NCI-H2107 treated with DMSO at 0.1 percent for 48 hours (cell line): ENCODE results near the gene SLC25A26.
"Not testable (repeated sequence)": the region's sequence is repeated elsewhere in the genome, so short reads cannot be mapped to it uniquely, and the experiment has no call there.

Experiments used
- DNase-seq: peaks from one replicate; lab custom pipeline; 2025; ENCODE audit not compliant: unreplicated experiment; lab: John Stamatoyannopoulos, UW

The SLC25A26 gene

DNA sequence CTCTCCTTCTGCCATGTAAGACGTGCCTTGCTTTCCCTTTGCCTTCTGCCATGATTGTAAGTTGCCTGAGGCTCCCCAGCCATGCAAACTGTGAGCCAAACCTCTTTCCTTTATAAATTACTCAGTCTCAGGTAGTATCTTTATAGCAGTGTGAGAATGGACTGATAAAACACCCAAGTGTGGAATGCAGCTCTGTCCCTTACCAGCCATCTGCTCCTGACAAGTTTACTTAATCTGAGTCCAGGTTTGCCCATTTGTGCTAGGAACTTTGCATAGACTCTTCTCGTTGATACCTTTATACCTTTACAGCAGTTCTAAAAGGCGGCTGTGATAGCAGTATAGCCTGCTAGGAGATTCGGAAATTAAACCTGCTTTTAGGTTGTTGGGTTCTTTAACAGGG, 48.1 kb downstream of the SLC25A26 start:
- DNase-seq, result no peak

DNA sequence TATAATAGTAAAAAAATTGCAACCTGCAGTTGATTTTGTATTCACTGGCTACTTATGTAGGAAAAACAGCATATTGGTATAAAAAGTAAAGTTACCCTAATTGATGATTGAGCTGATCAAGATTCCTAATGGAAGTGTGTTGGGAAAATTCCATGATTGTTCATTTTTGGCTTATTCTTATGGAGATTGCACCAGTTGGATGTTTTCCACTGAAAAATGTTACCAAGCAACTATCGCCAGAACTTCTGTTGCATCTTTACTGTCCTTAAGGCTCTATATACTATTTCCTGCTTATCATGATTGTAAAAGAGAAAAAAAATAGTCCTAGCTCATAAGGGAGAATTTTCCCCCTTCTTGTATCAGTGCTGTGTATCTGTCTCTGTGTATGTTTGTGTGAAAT, 48.6 kb downstream of the SLC25A26 start:
- DNase-seq, result no peak

DNA sequence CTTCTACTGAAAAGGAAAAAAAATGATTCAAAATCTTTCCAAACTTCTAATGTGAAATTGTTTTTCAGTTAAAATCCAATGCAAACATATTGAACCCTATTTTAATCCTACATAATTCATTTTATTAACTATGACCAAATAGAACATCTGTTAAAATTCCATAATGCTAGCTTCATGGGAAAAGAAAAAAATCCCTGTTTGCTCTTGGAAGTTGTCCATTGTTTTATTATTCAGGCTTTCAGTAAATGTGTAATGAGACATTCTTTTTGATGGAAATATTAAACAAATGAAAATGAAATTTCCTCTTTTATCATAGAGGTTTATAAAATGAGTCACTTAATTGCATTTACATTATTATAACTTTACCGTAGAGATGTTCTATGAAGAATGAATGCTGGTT, 49.5 kb downstream of the SLC25A26 start:
- no peak for DNase-seq

DNA sequence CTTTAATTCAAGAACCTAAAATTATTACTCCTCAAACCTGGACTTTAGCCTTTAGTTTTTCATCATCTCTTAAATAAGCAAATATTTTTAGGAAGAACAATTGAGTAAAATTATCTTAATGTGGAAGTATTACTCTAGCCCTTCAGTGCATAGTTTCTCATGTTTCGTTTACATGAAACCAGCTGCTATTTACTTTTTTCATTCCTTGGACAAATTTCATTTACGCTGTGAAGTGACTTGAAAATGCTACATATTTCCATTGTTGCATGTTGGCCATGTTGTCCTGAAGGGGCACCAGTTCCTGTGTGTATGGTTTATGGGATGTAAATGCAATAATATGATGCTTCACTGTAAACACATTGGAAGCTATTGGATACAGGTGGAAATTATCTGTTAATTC, 49.9 kb downstream of the SLC25A26 start:
- DNase-seq, result no peak

DNA sequence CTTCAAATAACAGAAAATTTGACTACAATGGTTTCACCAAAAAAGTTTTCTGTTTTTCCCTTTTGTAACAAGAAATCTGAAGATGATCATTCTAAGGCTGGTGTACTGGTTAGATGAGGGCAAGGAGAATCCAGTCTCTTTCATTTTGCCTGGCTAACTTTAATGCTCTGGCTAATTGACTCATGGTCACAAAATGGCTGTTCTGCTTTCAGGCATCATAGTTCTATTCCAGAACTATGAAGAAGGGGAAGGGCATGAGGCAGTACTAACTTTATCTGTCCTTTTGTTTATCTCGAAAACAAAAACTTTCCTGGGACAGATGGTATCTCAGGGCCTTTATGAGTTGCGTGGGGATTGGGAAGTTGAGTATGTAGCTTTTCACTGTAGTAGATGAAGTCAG, 50.4 kb downstream of the SLC25A26 start:
- no peak for DNase-seq

DNA sequence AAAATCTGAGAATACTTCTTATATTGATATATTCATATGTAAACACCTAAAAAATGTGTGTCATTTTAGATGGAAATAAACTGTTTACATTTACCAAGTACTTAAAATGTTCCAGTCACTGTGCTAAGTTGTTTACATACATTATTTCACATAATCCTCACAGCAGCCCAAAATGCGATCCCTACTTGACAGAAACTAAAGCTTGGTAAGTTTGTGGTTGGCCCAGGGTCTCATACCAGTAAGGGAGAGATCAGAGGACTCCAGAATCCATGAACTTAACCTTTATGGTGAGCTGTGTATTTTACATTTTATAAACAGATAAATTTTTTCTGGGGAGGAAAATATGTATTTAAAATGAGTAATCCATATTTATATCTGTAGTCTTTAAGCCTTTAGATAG, 51.2 kb downstream of the SLC25A26 start:
- DNase-seq, result no peak

DNA sequence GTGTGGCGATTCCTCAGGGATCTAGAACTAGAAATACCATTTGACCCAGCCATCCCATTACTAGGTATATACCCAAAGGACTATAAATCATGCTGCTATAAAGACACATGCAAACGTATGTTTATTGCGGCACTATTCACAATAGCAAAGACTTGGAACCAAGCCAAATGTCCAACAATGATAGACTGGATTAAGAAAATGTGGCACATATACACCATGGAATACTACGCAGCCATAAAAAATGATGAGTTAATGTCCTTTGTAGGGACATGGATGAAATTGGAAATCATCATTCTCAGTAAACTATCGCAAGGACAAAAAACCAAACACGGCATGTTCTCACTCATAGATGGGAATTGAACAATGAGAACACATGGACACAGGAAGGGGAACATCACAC, 54.0 kb downstream of the SLC25A26 start:
- not testable (repeated sequence) for DNase-seq

DNA sequence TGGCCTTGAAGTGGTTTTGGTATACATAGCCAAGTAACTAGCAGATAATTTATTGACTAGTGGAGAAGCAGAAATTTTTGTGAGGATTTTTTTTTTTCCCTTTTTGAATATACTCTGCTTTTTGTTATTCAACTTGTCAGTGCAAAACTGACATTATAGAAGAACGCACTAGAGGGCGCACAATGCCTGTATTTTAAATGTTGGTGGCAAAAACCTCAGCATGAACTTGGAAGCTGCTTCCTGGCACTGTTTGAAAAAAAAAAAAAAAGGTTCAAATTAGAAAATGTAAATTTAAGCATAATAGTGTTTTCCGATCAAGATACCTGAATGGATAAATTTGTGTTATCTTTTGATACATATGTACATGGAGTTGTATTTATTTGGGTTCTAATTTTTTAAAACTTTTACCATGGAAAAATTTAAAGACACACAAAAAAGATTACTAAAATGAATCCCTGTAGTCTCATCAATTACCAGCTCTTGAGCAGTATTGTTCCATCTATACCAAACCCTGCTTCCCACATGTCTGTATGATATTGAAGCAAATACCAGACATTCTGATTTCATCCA, 56.0 kb downstream of the SLC25A26 start:
- peak; percentile 27 for DNase-seq

DNA sequence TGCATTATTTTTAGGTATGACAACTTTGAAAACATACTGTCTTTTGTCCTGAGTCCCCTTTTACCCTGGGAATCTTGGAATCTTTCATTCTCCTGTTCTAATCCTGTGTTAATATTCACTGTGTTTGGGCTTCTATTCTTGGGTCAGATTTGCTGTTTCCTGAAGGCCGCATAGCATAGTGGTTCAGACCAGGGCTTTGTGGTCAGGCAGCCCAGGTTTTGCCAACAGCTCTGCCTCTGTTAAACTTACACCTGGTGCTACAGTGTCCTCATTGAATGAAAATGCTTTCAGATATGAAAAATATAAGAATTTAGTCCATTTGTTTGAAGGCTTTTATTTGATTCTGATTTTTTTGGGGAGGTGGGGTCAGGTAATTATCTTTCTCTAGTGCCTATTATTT, 58.4 kb downstream of the SLC25A26 start:
- no peak for DNase-seq

DNA sequence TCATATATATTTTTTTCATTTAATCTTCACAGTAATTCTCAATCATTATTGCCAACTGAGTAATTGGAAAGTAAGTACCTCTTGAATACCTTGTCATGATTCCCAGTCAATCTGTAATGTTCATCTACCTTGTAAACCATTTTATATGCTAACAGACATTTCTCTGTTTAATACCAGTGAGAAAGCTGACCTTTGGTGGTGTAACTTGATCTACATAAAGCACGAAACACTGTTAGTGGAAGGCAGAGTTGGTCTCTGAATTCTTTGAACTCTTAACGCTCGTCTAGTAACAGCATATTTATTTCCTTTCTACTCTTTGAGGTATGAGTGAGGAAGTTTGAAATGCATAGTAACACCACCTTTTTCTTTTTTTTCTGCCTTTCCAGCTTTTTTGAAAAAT, 59.5 kb downstream of the SLC25A26 start:
- DNase-seq, result no peak

DNA sequence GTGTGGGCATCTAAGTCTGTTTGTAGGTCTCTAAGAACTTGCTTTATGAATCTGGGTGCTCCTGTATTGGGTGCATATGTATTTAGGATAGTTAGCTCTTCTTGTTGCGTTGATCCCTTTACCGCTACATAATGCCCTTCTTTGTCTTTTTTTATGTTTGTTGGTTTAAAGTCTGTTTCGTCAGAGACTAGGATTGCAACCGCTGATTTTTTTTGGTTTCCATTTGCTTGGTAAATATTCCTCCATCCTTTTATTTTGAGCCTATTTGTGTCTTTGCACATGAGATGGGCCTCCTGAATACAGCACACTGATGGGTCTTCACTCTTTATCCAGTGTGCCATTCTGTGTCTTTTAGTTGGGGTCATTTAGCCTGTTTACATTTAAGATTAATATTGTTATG, 71.1 kb downstream of the SLC25A26 start:
- DNase-seq, result not testable (repeated sequence)

DNA sequence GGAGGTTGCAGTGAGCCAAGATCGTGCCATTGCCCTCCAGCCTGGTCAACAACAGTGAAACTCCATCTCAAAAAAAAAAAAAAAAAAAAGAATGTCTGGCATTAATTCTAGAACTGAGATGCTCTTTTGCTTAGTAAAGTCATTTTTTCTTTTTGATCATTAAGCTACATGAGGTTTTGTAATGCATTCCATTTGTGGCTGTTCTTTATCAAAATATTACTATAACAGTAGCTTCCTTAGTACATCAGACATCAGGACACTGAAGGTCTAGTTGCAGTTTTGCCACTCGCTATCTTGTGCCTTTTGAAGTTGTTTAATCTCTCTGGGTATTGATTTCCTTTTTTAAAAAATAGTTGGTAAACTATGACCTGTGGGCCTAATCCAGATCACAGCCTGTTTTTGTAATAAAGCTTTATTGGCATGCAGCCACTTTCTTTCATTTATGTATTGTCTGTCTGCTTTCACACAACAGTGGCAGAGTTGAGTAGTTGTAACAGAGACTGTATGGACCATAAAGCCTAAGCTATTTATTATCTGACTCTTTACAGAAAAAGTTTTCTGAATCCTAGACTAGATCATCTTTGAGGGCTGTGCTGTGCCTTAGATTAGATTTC, 76.6 kb downstream of the SLC25A26 start:
- no peak for DNase-seq

DNA sequence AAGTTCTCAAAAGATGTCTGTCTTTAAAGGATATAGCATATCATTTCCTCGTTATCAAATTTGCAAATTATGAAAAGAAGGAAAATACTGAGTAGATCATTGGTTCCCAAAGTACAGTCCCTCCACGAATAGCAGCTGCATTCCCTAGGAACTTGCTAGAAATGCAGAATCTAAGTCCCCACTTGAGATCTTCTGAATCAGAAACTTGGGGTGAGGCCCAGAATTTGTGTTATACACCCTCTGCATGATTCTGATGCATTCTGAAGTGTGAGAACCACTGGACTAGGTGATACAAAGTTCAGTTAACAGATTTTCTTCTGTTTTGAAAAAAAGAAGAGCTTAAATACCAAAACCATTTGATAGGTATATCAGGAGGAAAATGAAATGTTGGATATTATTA, 77.1 kb downstream of the SLC25A26 start:
- no peak for DNase-seq

DNA sequence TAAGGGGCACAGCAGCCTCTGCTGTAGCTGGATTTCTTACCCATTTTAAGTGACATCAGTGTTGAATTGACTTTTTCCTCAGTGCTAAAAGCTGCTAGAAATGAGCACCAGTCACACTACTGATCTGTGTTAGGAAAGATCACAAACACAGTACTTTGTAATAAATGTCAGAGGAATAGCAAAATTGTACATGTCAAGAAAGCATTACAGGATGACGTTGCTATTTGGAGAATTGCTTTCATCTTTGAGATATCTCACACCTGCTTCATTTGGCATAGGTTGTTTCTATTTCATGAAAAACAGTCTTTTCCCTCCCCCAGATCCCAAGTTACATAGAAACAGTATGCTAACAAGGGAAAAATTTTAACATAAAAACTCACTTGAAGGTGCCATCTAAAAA, 77.8 kb downstream of the SLC25A26 start:
- no peak for DNase-seq

DNA sequence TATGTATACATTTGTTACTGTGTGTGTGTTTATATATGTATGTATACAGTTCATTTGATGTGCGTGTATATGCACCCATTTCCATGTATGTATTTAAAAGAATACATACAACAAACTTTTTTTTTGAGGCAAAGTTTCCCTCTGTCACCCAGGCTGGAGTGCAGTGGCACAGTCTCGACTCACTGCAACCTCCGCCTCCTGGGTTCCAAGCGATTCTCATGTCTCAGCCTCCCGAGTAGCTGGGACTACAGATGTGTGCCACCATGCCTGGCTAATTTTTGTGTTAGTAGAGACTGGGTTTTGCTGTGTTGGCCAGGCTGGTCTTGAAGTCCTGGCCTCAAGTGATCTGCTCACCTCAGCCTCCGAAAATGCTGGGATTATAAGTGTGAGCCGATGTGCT, 78.3 kb downstream of the SLC25A26 start:
- not testable (repeated sequence) for DNase-seq

DNA sequence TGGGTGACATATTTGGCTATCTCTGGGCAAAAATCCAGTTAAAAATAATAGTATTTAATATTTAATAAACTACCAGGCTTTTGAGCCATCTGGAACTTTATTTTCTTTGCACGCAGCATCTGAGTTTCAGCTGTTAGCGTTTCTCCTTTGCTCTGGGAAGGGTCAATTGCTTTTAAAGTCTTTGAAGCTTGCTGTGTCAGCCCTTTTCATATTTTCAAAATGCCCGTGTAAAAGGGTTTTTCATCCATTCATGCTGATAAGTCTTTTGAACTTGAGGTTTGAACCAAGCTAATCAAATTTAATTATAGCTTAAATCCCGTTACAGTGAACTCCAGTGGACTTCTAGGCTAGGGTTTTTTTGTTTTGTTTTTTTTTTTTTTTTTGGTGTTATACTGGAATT, 79.1 kb downstream of the SLC25A26 start:
- no peak for DNase-seq

DNA sequence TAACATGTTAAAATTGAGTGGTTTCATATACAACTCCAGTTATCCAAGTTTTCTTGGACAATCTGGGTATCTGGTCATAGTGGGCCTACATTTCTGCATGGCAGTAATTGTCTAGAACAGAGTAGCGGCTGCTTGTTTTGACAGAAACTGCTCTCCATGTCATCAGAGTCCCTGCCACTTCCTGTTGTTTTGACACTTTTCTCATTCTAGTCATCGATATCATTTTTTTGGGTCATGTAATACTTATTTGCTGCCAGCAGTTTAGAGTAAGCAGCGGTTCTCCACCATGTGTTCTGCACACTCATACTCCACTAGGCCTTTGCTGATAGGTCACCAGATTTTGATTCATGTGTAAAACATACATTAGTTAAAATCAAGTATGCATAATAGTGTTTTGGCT, 81.5 kb downstream of the SLC25A26 start:
- DNase-seq, result no peak

DNA sequence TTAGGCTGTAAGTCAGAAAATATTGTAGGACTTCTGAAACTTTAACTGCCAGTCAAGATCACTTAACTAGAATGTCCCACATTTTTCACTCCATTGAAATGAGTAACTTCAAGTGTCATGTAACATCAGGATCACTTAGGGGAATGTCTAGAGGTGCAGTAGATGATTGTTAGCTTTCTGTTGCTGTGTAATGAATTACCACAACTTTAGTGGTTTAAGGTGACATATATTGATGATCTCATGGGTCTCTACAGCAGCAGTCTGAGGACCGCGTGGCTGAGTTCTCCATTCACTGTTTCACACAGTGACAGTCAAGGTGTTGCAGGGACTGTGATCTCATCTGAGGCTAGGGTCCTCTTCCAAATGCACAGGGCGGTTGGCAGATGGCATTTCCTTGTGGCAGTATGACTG, 82.7 kb downstream of the SLC25A26 start:
- DNase-seq, result no peak

DNA sequence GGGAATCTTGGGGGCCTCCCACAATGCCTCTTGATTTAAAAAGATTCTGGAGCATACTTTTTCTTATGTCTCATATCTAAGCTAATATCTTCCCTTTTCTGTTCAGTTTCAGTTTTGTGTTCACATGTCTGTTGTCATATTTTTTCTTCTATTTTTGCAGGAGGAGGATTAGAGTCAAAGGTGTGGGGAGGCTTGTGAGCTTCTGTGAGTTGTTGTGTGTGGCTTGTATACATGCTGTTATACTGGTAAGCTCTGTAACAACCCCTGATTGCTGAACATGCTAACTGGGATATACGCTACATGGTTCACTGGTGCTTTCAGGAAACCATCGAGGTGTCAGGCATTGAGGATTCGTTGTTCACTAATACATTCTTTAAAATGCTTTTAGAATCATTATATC, 83.5 kb downstream of the SLC25A26 start:
- DNase-seq, result no peak

DNA sequence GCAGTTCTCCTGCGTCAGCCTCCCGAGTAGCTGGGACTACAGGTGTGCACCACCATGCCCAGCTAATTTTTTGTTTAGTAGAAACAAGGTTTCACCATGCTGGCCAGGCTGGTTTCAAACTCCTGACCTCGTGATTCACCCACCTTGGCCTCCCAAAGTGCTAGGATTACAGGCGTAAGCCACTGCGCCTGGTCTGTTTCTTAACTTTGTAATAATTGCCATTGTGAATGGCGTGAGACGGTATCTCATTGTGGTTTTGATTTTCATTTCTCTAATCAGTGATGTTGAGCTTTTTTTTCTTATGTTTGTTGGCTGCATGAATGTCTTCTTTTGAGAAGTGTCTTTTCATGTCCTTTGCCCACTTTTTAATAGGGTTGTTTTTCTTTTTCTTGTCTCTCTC, 85.3 kb downstream of the SLC25A26 start:
- DNase-seq, result not testable (repeated sequence)

DNA sequence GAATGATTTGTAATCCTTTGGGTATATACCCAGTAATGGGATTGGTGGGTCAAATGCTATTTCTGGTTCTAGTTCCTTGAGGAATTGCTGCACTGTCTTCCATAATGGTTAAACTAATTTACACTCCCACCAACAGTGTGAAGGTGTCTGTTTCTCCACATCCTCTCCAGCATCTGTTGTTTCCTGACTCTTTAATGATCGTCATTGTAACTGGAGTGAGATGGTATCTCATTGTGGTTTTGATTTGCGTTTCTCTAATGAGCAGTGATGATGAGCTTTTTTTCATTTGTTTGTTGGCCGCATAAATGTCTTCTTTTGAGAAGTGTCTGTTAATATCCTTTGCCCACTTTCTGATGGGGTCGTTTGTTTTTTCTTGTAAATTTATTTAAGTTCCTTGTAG, 86.2 kb downstream of the SLC25A26 start:
- DNase-seq, result not testable (repeated sequence)

DNA sequence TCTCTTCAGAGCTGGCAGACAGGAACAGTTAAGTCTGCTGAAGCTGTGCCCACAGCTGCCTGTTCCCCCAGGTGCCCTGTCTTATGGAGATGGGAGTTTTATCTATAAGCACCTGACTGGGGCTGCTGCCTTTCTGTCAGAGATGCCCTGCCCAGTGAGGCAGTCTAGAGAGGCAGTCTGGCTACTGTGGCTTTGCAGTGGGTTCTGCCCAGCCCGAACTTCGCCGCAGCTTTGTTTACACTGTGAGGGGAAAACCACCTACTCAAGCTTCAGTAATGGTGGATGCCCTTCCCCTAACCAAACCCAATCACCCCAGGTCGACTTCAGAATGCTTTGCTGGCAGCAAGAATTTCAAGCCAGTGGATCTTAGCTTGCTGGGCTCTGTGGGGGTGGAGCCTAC, 91.2 kb downstream of the SLC25A26 start:
- DNase-seq, result no peak

DNA sequence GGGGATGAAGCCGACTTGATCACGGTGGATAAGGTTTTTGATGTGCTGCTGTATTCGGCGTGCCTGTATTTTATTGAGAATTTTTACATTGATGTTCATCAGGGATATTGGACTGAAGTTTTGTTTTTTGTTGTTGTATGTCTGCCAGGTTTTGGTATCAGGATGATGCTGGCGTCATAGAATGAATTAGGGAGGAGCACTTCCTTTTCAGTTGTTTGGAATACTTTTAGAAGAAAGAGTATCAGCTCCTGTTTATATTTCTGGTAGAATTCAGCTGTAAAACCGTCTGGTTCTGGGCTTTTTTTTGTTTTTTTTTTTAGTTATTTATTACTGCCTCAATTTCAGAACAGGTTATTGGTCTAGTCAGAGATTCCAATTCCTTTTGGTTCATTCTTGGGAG, 93.7 kb downstream of the SLC25A26 start:
- DNase-seq, result no peak
